GM12874 (cell line): ENCODE results near the gene SRPK2.

Experiments
- TF ChIP-seq, protein P1 (sequence below): IDR thresholded peaks from 2 replicates; pipeline ENCODE4 v1.5.1; 2011; ENCODE audit warnings: low read depth, mild to moderate bottlenecking, control low read depth, low read length, moderate library complexity; ENCODE audit not compliant: insufficient read depth

The SRPK2 gene

DNA sequence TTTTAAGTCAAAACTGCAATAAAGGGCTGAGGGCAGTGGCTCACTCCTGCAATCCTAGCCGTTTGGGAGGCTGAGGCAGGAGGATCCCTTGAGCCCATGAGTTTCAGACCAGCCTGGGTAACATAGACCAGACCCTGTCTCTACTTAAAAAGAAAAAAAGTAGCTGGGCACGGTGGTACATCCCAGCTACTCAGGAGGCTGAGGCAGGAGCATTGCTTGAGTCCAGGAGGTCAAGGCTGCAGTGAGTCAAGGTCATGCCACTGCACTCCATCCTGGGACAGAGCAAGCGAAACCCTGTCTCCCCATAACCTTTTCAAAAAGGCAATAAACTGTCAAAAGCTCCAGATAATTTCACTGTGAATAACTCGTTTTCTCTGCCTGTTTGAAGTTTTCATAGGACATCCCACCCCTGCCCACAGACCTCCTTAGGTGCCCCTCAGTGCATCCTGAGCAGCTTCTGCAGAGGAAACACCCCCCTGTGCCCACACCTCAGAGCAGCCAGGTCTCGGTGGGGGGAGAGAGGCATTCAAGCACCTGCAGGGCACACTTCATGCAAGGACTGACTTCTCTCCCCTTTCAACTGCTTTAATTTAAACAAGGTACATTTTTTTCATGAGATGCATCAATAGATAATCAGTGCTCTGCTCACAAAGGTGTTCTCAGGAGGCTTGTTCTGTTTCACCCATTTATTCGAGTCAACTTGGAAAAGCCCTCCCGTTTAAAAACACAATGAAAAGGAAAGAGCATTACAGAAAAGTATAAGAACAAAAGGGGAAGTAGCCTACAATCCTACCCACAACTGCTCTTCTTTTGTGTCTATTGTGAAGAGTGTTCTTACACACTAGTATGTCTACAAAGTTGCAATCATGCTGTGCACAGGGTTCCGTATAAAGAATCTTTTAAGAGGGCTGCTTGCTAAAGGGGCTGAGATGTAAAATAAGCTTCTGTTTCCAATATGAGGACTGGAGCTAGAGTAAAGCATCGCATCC lies 269.8 kb downstream of the SRPK2 start:
- TF ChIP-seq, protein P1, sequence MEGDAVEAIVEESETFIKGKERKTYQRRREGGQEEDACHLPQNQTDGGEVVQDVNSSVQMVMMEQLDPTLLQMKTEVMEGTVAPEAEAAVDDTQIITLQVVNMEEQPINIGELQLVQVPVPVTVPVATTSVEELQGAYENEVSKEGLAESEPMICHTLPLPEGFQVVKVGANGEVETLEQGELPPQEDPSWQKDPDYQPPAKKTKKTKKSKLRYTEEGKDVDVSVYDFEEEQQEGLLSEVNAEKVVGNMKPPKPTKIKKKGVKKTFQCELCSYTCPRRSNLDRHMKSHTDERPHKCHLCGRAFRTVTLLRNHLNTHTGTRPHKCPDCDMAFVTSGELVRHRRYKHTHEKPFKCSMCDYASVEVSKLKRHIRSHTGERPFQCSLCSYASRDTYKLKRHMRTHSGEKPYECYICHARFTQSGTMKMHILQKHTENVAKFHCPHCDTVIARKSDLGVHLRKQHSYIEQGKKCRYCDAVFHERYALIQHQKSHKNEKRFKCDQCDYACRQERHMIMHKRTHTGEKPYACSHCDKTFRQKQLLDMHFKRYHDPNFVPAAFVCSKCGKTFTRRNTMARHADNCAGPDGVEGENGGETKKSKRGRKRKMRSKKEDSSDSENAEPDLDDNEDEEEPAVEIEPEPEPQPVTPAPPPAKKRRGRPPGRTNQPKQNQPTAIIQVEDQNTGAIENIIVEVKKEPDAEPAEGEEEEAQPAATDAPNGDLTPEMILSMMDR: no peak

DNA sequence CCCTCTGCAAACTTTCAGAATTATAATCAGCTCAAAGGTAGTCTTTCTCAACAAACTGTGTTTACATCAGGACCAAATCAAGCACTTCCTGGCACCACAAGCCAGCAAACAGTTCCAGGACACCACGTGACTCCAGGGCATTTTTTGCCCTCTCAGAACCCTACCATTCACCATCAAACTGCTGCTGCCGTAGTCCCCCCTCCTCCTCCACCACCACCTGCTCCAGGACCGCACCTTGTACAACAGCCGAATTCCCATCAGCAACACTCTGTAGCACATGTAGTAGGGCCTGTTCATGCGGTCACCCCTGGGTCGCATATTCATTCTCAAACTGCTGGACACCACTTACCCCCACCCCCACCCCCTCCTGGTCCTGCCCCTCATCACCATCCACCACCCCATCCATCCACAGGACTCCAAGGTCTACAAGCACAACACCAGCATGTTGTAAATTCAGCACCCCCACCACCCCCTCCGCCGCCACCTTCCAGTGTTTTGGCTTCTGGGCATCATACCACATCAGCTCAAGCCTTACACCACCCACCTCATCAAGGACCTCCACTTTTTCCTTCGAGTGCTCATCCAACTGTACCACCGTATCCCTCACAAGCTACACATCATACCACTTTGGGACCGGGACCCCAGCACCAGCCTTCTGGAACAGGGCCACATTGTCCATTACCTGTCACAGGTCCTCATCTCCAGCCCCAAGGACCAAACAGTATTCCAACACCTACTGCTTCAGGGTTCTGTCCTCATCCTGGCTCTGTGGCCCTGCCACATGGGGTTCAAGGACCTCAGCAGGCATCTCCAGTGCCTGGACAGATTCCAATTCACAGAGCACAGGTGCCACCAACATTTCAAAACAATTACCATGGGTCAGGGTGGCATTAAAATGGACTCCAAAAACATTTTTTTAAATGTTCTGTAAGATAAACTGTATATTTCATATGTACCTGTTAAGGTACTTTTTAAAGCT lies 276.0 kb downstream of the SRPK2 start:
- TF ChIP-seq, protein P1: no peak

DNA sequence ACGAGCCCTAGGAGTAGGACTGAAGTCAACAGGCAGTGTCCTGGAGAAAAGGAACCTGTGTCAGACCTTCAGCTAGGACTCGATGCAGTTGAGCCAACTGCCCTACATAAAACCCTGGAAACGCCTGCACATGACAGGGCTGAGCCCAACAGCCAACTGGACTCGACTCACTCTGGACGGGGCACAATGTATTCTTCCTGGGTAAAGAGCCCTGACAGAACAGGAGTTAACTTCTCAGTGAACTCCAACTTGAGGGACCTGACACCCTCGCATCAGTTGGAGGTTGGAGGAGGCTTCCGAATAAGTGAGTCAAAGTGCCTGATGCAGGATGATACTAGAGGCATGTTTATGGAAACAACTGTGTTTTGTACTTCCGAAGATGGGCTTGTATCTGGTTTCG lies 281.3 kb downstream of the SRPK2 start:
- TF ChIP-seq, protein P1: no peak

DNA sequence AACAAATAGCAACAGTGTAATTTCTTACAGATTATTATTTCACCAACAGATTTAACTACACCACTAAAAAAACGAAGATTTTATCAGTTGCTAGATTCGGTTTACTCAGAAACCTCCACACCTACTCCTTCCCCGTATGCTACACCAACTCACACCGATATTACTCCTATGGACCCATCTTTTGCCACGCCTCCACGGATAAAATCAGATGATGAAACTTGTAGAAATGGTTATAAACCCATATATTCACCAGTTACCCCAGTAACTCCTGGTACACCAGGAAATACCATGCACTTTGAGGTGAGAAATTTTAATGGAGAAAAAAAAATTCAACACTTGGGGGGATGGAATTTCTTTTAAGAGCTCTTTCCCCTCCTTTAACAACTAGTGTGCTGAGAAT lies 282.2 kb downstream of the SRPK2 start:
- TF ChIP-seq, protein P1: no peak

DNA sequence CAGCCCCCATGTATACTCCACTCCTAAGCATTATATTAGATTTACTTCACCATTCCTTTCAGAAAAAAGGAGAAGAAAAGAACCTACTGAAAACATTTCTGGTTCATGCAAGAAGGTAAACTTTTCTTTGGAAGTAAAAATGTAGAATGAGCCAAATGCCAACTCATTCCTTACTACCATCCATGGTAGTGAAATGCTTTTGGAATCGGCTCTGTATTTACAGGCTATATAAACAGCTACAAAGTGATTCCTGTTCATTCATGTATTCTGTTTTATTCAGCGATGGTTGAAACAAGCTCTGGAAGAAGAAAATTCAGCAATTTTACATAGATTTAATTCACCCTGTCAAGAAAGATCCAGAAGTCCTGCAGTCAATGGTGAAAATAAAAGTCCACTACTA lies 283.1 kb downstream of the SRPK2 start:
- TF ChIP-seq, protein P1: no peak

DNA sequence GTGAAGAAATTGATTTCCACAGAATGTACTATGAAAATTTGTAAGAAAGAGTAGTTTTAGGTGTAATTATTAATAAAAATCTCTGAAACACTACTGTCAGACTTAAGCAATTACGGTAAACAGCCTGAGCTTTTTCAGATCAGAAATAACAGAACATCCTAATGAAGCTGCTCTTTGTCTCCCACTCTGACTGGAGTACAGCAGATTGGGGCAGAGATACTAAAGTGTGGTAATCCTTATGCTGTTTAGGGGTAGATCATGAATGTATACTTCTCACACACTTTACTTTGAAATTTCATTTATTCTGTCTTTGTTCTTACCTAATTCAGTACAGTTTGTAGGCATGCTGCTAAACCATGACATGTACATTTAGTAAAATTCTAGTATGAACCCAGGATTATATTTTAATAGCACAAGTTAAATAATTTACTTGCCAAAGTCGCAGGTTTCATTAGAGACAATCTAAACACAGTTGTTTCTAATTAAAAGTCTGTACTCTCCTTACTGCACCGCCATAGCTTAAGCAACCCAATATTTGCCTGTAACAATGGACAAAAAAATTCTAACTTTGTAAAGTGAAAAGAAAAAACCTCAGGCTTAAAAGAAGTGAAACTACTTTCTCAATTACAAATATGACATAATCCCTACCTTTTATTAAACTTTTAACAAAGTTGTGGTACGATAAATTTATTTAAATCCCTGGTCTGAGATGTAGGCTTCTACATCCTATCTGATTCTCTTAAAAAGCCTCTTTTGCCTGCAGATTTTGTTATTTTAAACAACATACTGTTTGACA lies 286.0 kb downstream of the SRPK2 start:
- TF ChIP-seq, protein P1: no peak

DNA sequence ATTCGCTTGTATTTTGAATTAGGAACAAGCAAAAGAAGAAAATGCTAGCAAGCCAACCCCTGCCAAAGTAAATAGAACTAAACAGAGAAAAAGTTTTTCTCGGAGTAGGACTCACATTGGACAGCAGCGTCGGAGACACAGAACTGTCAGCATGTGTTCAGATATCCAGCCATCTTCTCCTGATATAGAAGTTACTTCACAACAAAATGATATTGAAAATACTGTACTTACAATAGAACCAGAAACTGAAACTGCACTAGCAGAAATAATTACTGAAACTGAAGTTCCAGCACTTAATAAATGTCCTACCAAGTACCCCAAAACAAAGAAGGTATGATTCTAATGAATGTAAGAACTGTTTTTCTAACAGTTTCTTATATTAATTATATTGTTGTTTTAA lies 286.9 kb downstream of the SRPK2 start:
- TF ChIP-seq, protein P1: no peak
